CD8-positive, alpha-beta memory T cell (primary cell): ENCODE measurements around the gene SDK1. TPM values are rescaled to one million over a fixed set of nuclear protein-coding genes. Genes with fewer than 3 reads are reported as not detected.

Source experiments
- CTCF ChIA-PET: fragments of 350-600 bp; sonication (Branson Sonifier 250); formaldehyde crosslinking; loops from one replicate; lab custom pipeline; 2021; ENCODE audit warnings: antibody characterized with exemption; lab: Charles Lee
- POLR2A ChIA-PET: fragments of 350-600 bp; sonication (Branson Sonifier 250); formaldehyde crosslinking; loops from one replicate; lab custom pipeline; 2021; ENCODE audit warnings: antibody characterized with exemption; lab: Charles Lee
- DNase-seq, 5 donors: peaks; one replicate each; pipeline versions ENCODE4 v3.0.0 to v3.0.0-alpha.2; 2020 to 2022; ENCODE audit warnings: mixed read lengths in 1 of 5
- H3K27ac ChIP-seq: one replicate; pipeline ENCODE4 v1.7.0; 2013; ENCODE audit warnings: low read depth, mild to moderate bottlenecking, low read length, moderate library complexity
- H3K27me3 ChIP-seq: 2 replicates; pipeline ENCODE4 v1.7.0; 2013; ENCODE audit warnings: low read length, mild to moderate bottlenecking; ENCODE audit not compliant: insufficient read depth, poor library complexity, severe bottlenecking
- H3K36me3 ChIP-seq: 2 replicates; pipeline ENCODE4 v1.7.0; 2013; ENCODE audit warnings: mild to moderate bottlenecking, low read length, moderate library complexity; ENCODE audit not compliant: insufficient read depth
- H3K4me1 ChIP-seq: 2 replicates; pipeline ENCODE4 v1.7.0; 2013; ENCODE audit warnings: mild to moderate bottlenecking, low read length, moderate library complexity; ENCODE audit not compliant: insufficient read depth
- H3K4me3 ChIP-seq: 2 replicates; pipeline ENCODE4 v1.7.0; 2013; ENCODE audit warnings: mild to moderate bottlenecking, low read length
- H3K9me3 ChIP-seq: 2 replicates; pipeline ENCODE4 v1.7.0; 2013; ENCODE audit warnings: mild to moderate bottlenecking, low read length
- H3K27ac Mint-ChIP-seq, 8 donors: one replicate each; pipeline ENCODE4 v1.8.0; 2020 to 2021; ENCODE audit warnings: mixed read lengths in 8 of 8, mild to moderate bottlenecking in 6 of 8, inconsistent platforms in 3 of 8, moderate library complexity in 3 of 8
- H3K27me3 Mint-ChIP-seq, 2 donors: one replicate each; pipeline ENCODE4 v1.8.0; 2020 to 2021; ENCODE audit warnings: mixed read lengths in 2 of 2, mild to moderate bottlenecking in 1 of 2, moderate library complexity in 1 of 2
- H3K36me3 Mint-ChIP-seq, 3 donors: one replicate each; pipeline ENCODE4 v1.8.0; 2020 to 2021; ENCODE audit warnings: mixed read lengths in 3 of 3, inconsistent platforms in 1 of 3, mild to moderate bottlenecking in 1 of 3
- H3K4me1 Mint-ChIP-seq, 3 donors: one replicate each; pipeline ENCODE4 v1.8.0; 2020 to 2021; ENCODE audit warnings: mixed read lengths in 3 of 3, inconsistent platforms in 1 of 3, mild to moderate bottlenecking in 1 of 3
- H3K4me3 Mint-ChIP-seq, 7 donors: one replicate each; pipeline ENCODE4 v1.8.0; 2020 to 2021; ENCODE audit warnings: mixed read lengths in 7 of 7, mild to moderate bottlenecking in 6 of 7, moderate library complexity in 4 of 7, inconsistent platforms in 2 of 7
- H3K9me3 Mint-ChIP-seq, 5 donors: one replicate each; pipeline ENCODE4 v1.8.0; 2020 to 2022; ENCODE audit warnings: mixed read lengths in 5 of 5, mild to moderate bottlenecking in 3 of 5, moderate library complexity in 2 of 5, inconsistent platforms in 1 of 5
- polyA plus RNA-seq: library from polyadenylated mRNA; unstranded; fragments of 300-500 nt; fragmentation: Illumina TruSeq; gene quantifications from one replicate; pipeline ENCODE4 v1.2.3, GENCODE V29; 2021
- total RNA-seq, 2 experiments: library from RNA; stranded (reverse); gene quantifications; one replicate each; pipeline ENCODE4 v1.2.3, GENCODE V29; 2021

Gene SDK1
- total and polyA plus RNA-seq, 3 experiments from 2014 or later = 0.04 TPM; not detected in 1

- peaks cover 0 to 6% of the 10 kb centered on the region in 2 donors for H3K27me3 Mint-ChIP-seq
- ChIA-PET POLR2A (no interaction called here), CTCF (no interaction called here)
- H3K4me1 Mint-ChIP-seq = no peaks in the 10 kb centered on the region
- H3K36me3 Mint-ChIP-seq = no peaks in the 10 kb centered on the region
- no peak overlapping the region for H3K27ac Mint-ChIP-seq
- Histone ChIP-seq H3K4me1 (no peaks in the 10 kb centered on the region), H3K36me3 (no peaks in the 10 kb centered on the region), H3K27me3 (no peaks in the 10 kb centered on the region), H3K27ac (no peak overlapping the region), H3K9me3 (no peaks in the 10 kb centered on the region), H3K4me3 (no peak overlapping the region)
- H3K9me3 Mint-ChIP-seq = no peaks in the 10 kb centered on the region
- no peak overlapping the region for H3K4me3 Mint-ChIP-seq
- DNase-seq = no peak
Measured at GRCh38 chr7:4267341-4268039, 966.4 kb downstream of the SDK1 start.

DNA sequence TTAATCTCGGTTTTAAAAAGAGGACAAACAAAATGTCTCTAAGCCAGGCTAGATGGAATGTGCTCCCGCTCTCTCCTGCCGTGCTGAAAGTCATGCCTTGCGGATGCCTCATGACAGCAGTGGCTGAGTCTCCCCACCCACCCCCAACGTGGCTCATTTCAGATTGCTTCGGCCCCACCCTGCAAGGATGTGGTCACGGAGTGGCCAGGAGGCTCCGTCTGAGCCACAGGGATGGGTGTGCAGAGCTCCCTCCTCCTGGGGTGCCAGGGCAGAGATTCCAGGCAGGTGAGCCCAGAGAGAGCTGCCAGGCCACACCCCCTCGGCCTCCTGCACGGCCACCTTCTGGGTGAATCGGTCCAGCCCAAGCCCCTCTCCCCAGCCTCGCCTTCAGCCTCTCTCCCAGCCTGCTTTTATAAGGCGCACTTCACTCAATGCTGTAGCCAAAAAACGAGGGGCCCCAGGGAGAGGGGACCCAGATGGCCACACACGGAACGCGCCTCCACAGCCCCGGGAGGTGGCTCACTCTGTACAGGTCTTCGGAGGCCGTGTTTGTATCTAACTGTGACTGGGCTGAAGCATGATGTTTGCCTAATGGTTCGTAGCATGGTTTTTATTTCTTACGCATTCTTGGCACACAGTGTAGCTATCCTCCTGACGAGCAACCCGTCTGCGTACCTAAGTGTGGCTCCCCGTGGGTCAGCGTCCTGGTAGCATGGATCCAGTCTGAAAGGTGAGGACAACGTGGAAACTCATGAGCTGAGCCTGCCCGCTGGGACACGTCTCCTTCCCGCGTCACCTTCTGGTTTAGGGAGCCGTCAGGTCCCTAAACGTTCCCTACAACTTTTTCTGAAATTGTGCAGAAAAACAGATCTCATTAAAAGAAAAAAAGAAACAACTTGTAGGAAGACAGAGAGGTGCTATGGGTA lies 967.3 kb downstream of the SDK1 start:
- Histone ChIP-seq H3K36me3 (no peaks in the 10 kb centered on the region), H3K4me1 (no peaks in the 10 kb centered on the region)
- POLR2A ChIA-PET = no interaction called here

GRCh38 chr7:4269086-4269485 lies 968.0 kb downstream of the SDK1 start:
- ChIA-PET CTCF (no interaction called here), POLR2A (no interaction called here)
- Mint-ChIP-seq H3K4me3 (no peak overlapping the region), H3K27ac (no peak overlapping the region), H3K9me3 (peaks cover 0 to 4% (median 0%) of the 10 kb centered on the region in 5 donors), H3K36me3 (no peaks in the 10 kb centered on the region), H3K27me3 (peaks cover 0 to 6% of the 10 kb centered on the region in 2 donors), H3K4me1 (no peaks in the 10 kb centered on the region)
- H3K27me3 ChIP-seq = no peaks in the 10 kb centered on the region
- H3K9me3 ChIP-seq = no peaks in the 10 kb centered on the region
- H3K4me1 ChIP-seq = no peaks in the 10 kb centered on the region
- H3K4me3 ChIP-seq = no peak overlapping the region
- H3K36me3 ChIP-seq = no peaks in the 10 kb centered on the region
- no peak overlapping the region for H3K27ac ChIP-seq
- no peak for DNase-seq

More for the DNA sequence above, 967.3 kb downstream of the SDK1 start:
- Mint-ChIP-seq H3K4me1 (no peaks in the 10 kb centered on the region), H3K4me3 (no peak overlapping the region), H3K27me3 (peaks cover 0 to 6% of the 10 kb centered on the region in 2 donors), H3K9me3 (no peaks in the 10 kb centered on the region), H3K27ac (no peak overlapping the region), H3K36me3 (no peaks in the 10 kb centered on the region)
- no peak for DNase-seq
- no peaks in the 10 kb centered on the region for H3K9me3 ChIP-seq
- CTCF ChIA-PET = no interaction called here
- no peaks in the 10 kb centered on the region for H3K27me3 ChIP-seq
- H3K4me3 ChIP-seq = no peak overlapping the region
- H3K27ac ChIP-seq = no peak overlapping the region

- no peaks in the 10 kb centered on the region for H3K36me3 ChIP-seq
- no peak overlapping the region for H3K27ac Mint-ChIP-seq
- H3K36me3 Mint-ChIP-seq = no peaks in the 10 kb centered on the region
- no peaks in the 10 kb centered on the region for H3K4me1 ChIP-seq
- H3K27me3 Mint-ChIP-seq = peaks cover 0 to 7% of the 10 kb centered on the region in 2 donors
- CTCF ChIA-PET = no interaction called here
- H3K9me3 Mint-ChIP-seq = peaks cover 0 to 6% (median 3%) of the 10 kb centered on the region in 5 donors
- H3K27ac ChIP-seq = no peak overlapping the region
- no peak overlapping the region for H3K4me3 ChIP-seq
- DNase-seq = no peak
- POLR2A ChIA-PET = no interaction called here
- no peaks in the 10 kb centered on the region for H3K4me1 Mint-ChIP-seq
- H3K9me3 ChIP-seq = no peaks in the 10 kb centered on the region
- no peaks in the 10 kb centered on the region for H3K27me3 ChIP-seq
- H3K4me3 Mint-ChIP-seq = no peak overlapping the region
Measured at GRCh38 chr7:4269746-4270145, 968.7 kb downstream of the SDK1 start.

- H3K27me3 ChIP-seq = no peaks in the 10 kb centered on the region
- no peaks in the 10 kb centered on the region for H3K9me3 ChIP-seq
- Mint-ChIP-seq H3K9me3 (peaks cover 0 to 6% (median 4%) of the 10 kb centered on the region in 5 donors), H3K4me1 (no peaks in the 10 kb centered on the region), H3K4me3 (no peak overlapping the region), H3K36me3 (no peaks in the 10 kb centered on the region), H3K27me3 (peaks cover 0 to 9% of the 10 kb centered on the region in 2 donors), H3K27ac (no peak overlapping the region)
- H3K4me1 ChIP-seq = no peaks in the 10 kb centered on the region
- CTCF ChIA-PET = no interaction called here
- H3K36me3 ChIP-seq = no peaks in the 10 kb centered on the region
- no peak overlapping the region for H3K27ac ChIP-seq
- no peak overlapping the region for H3K4me3 ChIP-seq
- POLR2A ChIA-PET = no interaction called here
- DNase-seq = no peak
Measured at GRCh38 chr7:4270268-4270667, 969.2 kb downstream of the SDK1 start.

- Mint-ChIP-seq H3K36me3 (no peaks in the 10 kb centered on the region), H3K9me3 (peaks cover 0 to 6% (median 4%) of the 10 kb centered on the region in 5 donors), H3K4me1 (no peaks in the 10 kb centered on the region), H3K27ac (no peak overlapping the region), H3K27me3 (peaks cover 0 to 6% of the 10 kb centered on the region in 2 donors), H3K4me3 (no peak overlapping the region)
- H3K27me3 ChIP-seq = no peaks in the 10 kb centered on the region
- no peak overlapping the region for H3K27ac ChIP-seq
- no peaks in the 10 kb centered on the region for H3K9me3 ChIP-seq
- H3K4me3 ChIP-seq = no peak overlapping the region
- no peak for DNase-seq
- no peaks in the 10 kb centered on the region for H3K4me1 ChIP-seq
- H3K36me3 ChIP-seq = no peaks in the 10 kb centered on the region
- ChIA-PET CTCF (interaction anchor here (0.5 kb wide), 1 partner anchor 184 kb away, joined by 3 read pairs; no protein-coding TSS in a partner anchor), POLR2A (no interaction called here)
Measured at GRCh38 chr7:4270941-4271715, 970.1 kb downstream of the SDK1 start.

GRCh38 chr7:4271716-4272015 lies 970.6 kb downstream of the SDK1 start:
- no peak overlapping the region for H3K27ac Mint-ChIP-seq
- H3K9me3 Mint-ChIP-seq = peaks cover 0 to 8% (median 4%) of the 10 kb centered on the region in 5 donors
- Histone ChIP-seq H3K27me3 (no peaks in the 10 kb centered on the region), H3K4me3 (no peak overlapping the region), H3K27ac (no peak overlapping the region), H3K9me3 (no peaks in the 10 kb centered on the region), H3K36me3 (no peaks in the 10 kb centered on the region), H3K4me1 (no peaks in the 10 kb centered on the region)
- no peak for DNase-seq
- no peak overlapping the region for H3K4me3 Mint-ChIP-seq
- no peaks in the 10 kb centered on the region for H3K4me1 Mint-ChIP-seq
- ChIA-PET POLR2A (no interaction called here), CTCF (no interaction called here)
- H3K27me3 Mint-ChIP-seq = peaks cover 0 to 6% of the 10 kb centered on the region in 2 donors
- no peaks in the 10 kb centered on the region for H3K36me3 Mint-ChIP-seq
